WTC11 (cell line): ENCODE data around the gene CHD9NB. TPM values are rescaled to one million over a fixed set of nuclear protein-coding genes. Genes with fewer than 3 reads are reported as not detected.

Experiments
- ATAC-seq: fragments of 200-7000 bp; cut with Tn5 transposase; 2 replicates; pipeline ENCODE4 v1.10.0; 2021; ENCODE audit warnings: mild to moderate bottlenecking, moderate library complexity
- CTCF ChIA-PET: fragments of 300-600 bp; sonication (Branson Sonifier 250); formaldehyde crosslinking; loops from one replicate; lab custom pipeline; 2021; ENCODE audit warnings: antibody characterized with exemption; lab: Charles Lee
- POLR2A ChIA-PET: fragments of 350-600 bp; sonication (Branson Sonifier 250); formaldehyde crosslinking; loops from one replicate; lab custom pipeline; 2021; ENCODE audit warnings: antibody characterized with exemption; lab: Charles Lee
- DNase-seq: peaks from one replicate; pipeline ENCODE4 v3.0.0; 2021; ENCODE audit warnings: low spot score
- H3K27ac Mint-ChIP-seq: 2 replicates; pipeline ENCODE4 v1.8.0; 2021; ENCODE audit warnings: mixed read lengths
- H3K27me3 Mint-ChIP-seq: 2 replicates; pipeline ENCODE4 v1.8.0; 2021; ENCODE audit warnings: low read depth, mild to moderate bottlenecking, moderate library complexity, mixed read lengths
- H3K36me3 Mint-ChIP-seq: 2 replicates; pipeline ENCODE4 v1.8.0; 2021; ENCODE audit warnings: mixed read lengths
- H3K4me1 Mint-ChIP-seq: 2 replicates; pipeline ENCODE4 v1.8.0; 2022; ENCODE audit warnings: mixed read lengths
- H3K4me3 Mint-ChIP-seq: 2 replicates; pipeline ENCODE4 v1.8.0; 2021; ENCODE audit warnings: mild to moderate bottlenecking, moderate library complexity, mixed read lengths
- H3K9me3 Mint-ChIP-seq: 2 replicates; pipeline ENCODE4 v1.8.0; 2021; ENCODE audit warnings: mixed read lengths
- CREB1 ChIP-seq: sonication (generic); formaldehyde crosslinking; IDR thresholded peaks from 2 replicates; pipeline ENCODE4 v1.8.0; 2023; ENCODE audit warnings: mild to moderate bottlenecking, missing genetic modification reagents
- GTF2I ChIP-seq: fragments of 250-450 bp; sonication (Bioruptor Pico); conservative IDR thresholded peaks from 2 replicates; pipeline ENCODE4 v1.4.0; 2021; ENCODE audit warnings: mild to moderate bottlenecking
- HMGA2 ChIP-seq: fragments of 250-450 bp; sonication (Bioruptor Pico); IDR thresholded peaks from 2 replicates; pipeline ENCODE4 v1.4.0; 2021; ENCODE audit warnings: mild to moderate bottlenecking, moderate library complexity
- TCF7 ChIP-seq: sonication (generic); formaldehyde crosslinking; IDR thresholded peaks from 2 replicates; pipeline ENCODE4 v1.8.0; 2022; ENCODE audit warnings: mild to moderate bottlenecking, low read depth, missing genetic modification reagents, moderate library complexity
- TP53 ChIP-seq: sonication (generic); formaldehyde crosslinking; IDR thresholded peaks from 2 replicates; pipeline ENCODE4 v1.8.1; 2023; ENCODE audit warnings: mild to moderate bottlenecking, missing genetic modification reagents
- ZNF219 ChIP-seq: sonication (generic); formaldehyde crosslinking; IDR thresholded peaks from 2 replicates; pipeline ENCODE4 v1.8.0; 2023; ENCODE audit warnings: missing genetic modification reagents, mild to moderate bottlenecking, borderline replicate concordance
- ZNF232 ChIP-seq: sonication (generic); formaldehyde crosslinking; IDR thresholded peaks from 2 replicates; pipeline ENCODE4 v1.8.0; 2022; ENCODE audit warnings: mild to moderate bottlenecking, missing genetic modification reagents
- ZNF317 ChIP-seq: sonication (generic); formaldehyde crosslinking; IDR thresholded peaks from 2 replicates; pipeline ENCODE4 v1.8.1; 2023; ENCODE audit warnings: low read depth, mild to moderate bottlenecking, moderate library complexity, missing genetic modification reagents, borderline replicate concordance
- ZNF512 ChIP-seq: sonication (generic); formaldehyde crosslinking; IDR thresholded peaks from 2 replicates; pipeline ENCODE4 v1.8.1; 2022; ENCODE audit warnings: missing genetic modification reagents, borderline replicate concordance
- ZNF532 ChIP-seq: fragments of 250-450 bp; sonication (Bioruptor Pico); IDR thresholded peaks from 2 replicates; pipeline ENCODE4 v1.9.0; 2021; ENCODE audit warnings: mild to moderate bottlenecking, borderline replicate concordance
- total RNA-seq: library from RNA; stranded (reverse); gene quantifications from 3 replicates; pipeline ENCODE4 v1.2.3, GENCODE V29; 2021
- TF ChIP-seq, protein P1 (sequence below): sonication (generic); formaldehyde crosslinking; IDR thresholded peaks from 2 replicates; pipeline ENCODE4 v1.8.1; 2022; ENCODE audit warnings: low read depth, missing genetic modification reagents, borderline replicate concordance
- TF ChIP-seq, protein P2 (sequence below): sonication (generic); formaldehyde crosslinking; IDR thresholded peaks from 2 replicates; pipeline ENCODE4 v1.8.1; 2023; ENCODE audit warnings: mild to moderate bottlenecking, moderate library complexity, missing genetic modification reagents
- TF ChIP-seq, protein P3 (sequence below): fragments of 200-600 bp; IDR thresholded peaks from 2 replicates; pipeline ENCODE4 v1.8.0; 2022; ENCODE audit warnings: antibody characterized with exemption

CHD9NB gene
- total RNA-seq, 1 experiment from 2014 or later, result 3.5 TPM

DNA sequence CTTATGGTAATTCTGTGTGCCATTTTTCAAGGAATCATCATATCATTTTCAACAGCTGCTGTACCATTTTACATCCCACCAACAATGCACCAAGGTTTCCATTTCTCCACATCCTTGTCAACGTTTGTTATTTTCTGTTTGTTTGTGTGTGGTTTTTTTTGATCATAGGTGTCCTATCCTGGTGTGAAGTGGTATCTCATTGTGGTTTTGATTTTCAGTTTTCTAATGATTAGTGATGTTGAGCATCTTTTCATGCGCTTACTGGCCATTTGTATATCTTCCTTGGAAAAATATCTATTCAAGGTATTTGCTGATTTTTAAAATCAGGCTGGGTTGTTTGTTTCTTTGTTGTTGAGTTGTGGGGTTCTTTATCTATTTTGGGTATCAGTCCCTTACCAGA lies 17.1 kb upstream of the CHD9NB start:
- H3K36me3 Mint-ChIP-seq, result peaks cover 39% of the 10 kb centered on the region
- DNase-seq (no peak), ATAC-seq (no peak)
- H3K4me3 Mint-ChIP-seq, result no peak overlapping the region
- H3K27me3 Mint-ChIP-seq, result no peaks in the 10 kb centered on the region
- TF ChIP-seq TP53 (CRISPR knock-in tag), result no peak
- TF ChIP-seq ZNF219 (CRISPR knock-in tag), result no peak
- no peak for TF ChIP-seq ZNF512 (CRISPR knock-in tag)
- TF ChIP-seq TCF7 (CRISPR knock-in tag), result no peak
- TF ChIP-seq, protein P1, sequence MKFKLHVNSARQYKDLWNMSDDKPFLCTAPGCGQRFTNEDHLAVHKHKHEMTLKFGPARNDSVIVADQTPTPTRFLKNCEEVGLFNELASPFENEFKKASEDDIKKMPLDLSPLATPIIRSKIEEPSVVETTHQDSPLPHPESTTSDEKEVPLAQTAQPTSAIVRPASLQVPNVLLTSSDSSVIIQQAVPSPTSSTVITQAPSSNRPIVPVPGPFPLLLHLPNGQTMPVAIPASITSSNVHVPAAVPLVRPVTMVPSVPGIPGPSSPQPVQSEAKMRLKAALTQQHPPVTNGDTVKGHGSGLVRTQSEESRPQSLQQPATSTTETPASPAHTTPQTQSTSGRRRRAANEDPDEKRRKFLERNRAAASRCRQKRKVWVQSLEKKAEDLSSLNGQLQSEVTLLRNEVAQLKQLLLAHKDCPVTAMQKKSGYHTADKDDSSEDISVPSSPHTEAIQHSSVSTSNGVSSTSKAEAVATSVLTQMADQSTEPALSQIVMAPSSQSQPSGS, result no peak
- ChIA-PET CTCF (no interaction called here), POLR2A (interaction anchor here (0.7 kb wide), 1 partner anchor 14 kb away, joined by 3 read pairs; no protein-coding TSS in a partner anchor)
- H3K9me3 Mint-ChIP-seq, result peaks cover 20% of the 10 kb centered on the region
- H3K4me1 Mint-ChIP-seq, result peaks cover 29% of the 10 kb centered on the region
- no peak overlapping the region for H3K27ac Mint-ChIP-seq

DNA sequence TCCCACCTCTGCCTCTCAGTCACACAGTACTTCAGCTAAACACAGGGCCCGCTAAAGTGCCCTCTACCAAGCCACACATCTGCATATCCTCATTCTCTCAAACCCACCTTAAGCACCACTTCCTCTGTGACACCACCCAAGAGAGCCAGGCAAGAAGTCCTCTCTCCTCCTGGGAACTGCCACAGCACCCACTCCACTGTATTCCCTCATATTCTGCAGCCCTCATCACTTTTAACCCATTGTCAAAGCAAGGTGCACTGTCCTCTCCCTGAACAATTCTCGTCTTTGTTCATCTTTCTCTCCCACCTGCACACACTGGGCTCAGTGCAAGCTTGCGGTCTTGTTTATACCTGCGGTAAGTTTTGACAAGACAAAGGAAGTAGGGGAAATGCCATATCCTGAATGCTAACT lies 15.7 kb upstream of the CHD9NB start:
- peaks cover 7% of the 10 kb centered on the region for H3K9me3 Mint-ChIP-seq
- CTCF ChIA-PET, result interaction anchor here (1.3 kb wide), 1 partner anchor 13 kb away, joined by 3 read pairs; the partner anchor contains the start of gene CHD9
- no peak overlapping the region for H3K4me3 Mint-ChIP-seq
- peak overlapping the region; percentile 71 for H3K27ac Mint-ChIP-seq
- POLR2A ChIA-PET, result no interaction called here
- peaks cover 31% of the 10 kb centered on the region for H3K4me1 Mint-ChIP-seq
- TF ChIP-seq CREB1 (CRISPR knock-in tag) (no peak), GTF2I (CRISPR knock-in tag) (no peak), ZNF232 (CRISPR knock-in tag) (no peak), ZNF317 (CRISPR knock-in tag) (no peak), ZNF532 (CRISPR knock-in tag) (no peak), HMGA2 (CRISPR knock-in tag) (no peak)
- TF ChIP-seq, protein P2, sequence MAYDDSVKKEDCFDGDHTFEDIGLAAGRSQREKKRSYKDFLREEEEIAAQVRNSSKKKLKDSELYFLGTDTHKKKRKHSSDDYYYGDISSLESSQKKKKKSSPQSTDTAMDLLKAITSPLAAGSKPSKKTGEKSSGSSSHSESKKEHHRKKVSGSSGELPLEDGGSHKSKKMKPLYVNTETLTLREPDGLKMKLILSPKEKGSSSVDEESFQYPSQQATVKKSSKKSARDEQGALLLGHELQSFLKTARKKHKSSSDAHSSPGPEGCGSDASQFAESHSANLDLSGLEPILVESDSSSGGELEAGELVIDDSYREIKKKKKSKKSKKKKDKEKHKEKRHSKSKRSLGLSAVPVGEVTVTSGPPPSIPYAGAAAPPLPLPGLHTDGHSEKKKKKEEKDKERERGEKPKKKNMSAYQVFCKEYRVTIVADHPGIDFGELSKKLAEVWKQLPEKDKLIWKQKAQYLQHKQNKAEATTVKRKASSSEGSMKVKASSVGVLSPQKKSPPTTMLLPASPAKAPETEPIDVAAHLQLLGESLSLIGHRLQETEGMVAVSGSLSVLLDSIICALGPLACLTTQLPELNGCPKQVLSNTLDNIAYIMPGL (CRISPR knock-in tag), result no peak
- TF ChIP-seq, protein P3, sequence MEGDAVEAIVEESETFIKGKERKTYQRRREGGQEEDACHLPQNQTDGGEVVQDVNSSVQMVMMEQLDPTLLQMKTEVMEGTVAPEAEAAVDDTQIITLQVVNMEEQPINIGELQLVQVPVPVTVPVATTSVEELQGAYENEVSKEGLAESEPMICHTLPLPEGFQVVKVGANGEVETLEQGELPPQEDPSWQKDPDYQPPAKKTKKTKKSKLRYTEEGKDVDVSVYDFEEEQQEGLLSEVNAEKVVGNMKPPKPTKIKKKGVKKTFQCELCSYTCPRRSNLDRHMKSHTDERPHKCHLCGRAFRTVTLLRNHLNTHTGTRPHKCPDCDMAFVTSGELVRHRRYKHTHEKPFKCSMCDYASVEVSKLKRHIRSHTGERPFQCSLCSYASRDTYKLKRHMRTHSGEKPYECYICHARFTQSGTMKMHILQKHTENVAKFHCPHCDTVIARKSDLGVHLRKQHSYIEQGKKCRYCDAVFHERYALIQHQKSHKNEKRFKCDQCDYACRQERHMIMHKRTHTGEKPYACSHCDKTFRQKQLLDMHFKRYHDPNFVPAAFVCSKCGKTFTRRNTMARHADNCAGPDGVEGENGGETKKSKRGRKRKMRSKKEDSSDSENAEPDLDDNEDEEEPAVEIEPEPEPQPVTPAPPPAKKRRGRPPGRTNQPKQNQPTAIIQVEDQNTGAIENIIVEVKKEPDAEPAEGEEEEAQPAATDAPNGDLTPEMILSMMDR, result no peak
- TF ChIP-seq, all 79 proteins: peak for 0
- Mint-ChIP-seq H3K27me3 (no peaks in the 10 kb centered on the region), H3K36me3 (peaks cover 26% of the 10 kb centered on the region)
- no peak for DNase-seq
- ATAC-seq, result peak; percentile 46
